TTC549 (cell line): ENCODE measurements around the gene HSD17B14.
"Not testable (repeated sequence)": the region's sequence is repeated elsewhere in the genome, so short reads cannot be mapped to it uniquely, and the experiment has no call there.

Experiments
- FAIRE-seq: peaks from 2 replicates; lab custom pipeline; 2012; peaks lifted over from hg19 to GRCh38; lab: Jason Lieb, UNC

The HSD17B14 gene

GRCh38 chr19:48867123-48867745 is 30.9 kb upstream of the HSD17B14 start:
- no peak for FAIRE-seq

GRCh38 chr19:48866692-48867091 is 30.4 kb upstream of the HSD17B14 start:
- FAIRE-seq = no peak

- no peak for FAIRE-seq
Observed at GRCh38 chr19:48862827-48863226, 26.5 kb upstream of the HSD17B14 start.

GRCh38 chr19:48861313-48861712 is 25.0 kb upstream of the HSD17B14 start:
- FAIRE-seq = no peak

GRCh38 chr19:48859711-48860572 is 23.7 kb upstream of the HSD17B14 start:
- FAIRE-seq = no peak

GRCh38 chr19:48858984-48859710 is 22.9 kb upstream of the HSD17B14 start:
- no peak for FAIRE-seq

GRCh38 chr19:48856921-48857320 is 20.6 kb upstream of the HSD17B14 start:
- FAIRE-seq = no peak

GRCh38 chr19:48854103-48854502 is 17.8 kb upstream of the HSD17B14 start:
- FAIRE-seq = no peak

GRCh38 chr19:48853483-48853882 is 17.2 kb upstream of the HSD17B14 start:
- FAIRE-seq = no peak

GRCh38 chr19:48852292-48852691 is 16.0 kb upstream of the HSD17B14 start:
- no peak for FAIRE-seq

GRCh38 chr19:48846659-48847058 is 10.4 kb upstream of the HSD17B14 start:
- not testable (repeated sequence) for FAIRE-seq

- FAIRE-seq = no peak
Observed at GRCh38 chr19:48845384-48845783, 9.1 kb upstream of the HSD17B14 start.

GRCh38 chr19:48844472-48844871 is 8.2 kb upstream of the HSD17B14 start:
- no peak for FAIRE-seq

- no peak for FAIRE-seq
Observed at GRCh38 chr19:48842789-48843162, 6.5 kb upstream of the HSD17B14 start.

- FAIRE-seq = no peak
Observed at GRCh38 chr19:48841571-48841970, 5.3 kb upstream of the HSD17B14 start.

GRCh38 chr19:48841047-48841446 is 4.8 kb upstream of the HSD17B14 start:
- FAIRE-seq = no peak

GRCh38 chr19:48837687-48838086 is 1.4 kb upstream of the HSD17B14 start:
- FAIRE-seq = no peak

GRCh38 chr19:48837051-48837524 is 797 bp upstream of the HSD17B14 start:
- FAIRE-seq = no peak

- no peak for FAIRE-seq
Observed at GRCh38 chr19:48835734-48836088, 580 bp downstream of the HSD17B14 start.

GRCh38 chr19:48833977-48834376 is 2.3 kb downstream of the HSD17B14 start:
- no peak for FAIRE-seq

- no peak for FAIRE-seq
Observed at GRCh38 chr19:48833049-48833448, 3.2 kb downstream of the HSD17B14 start.

GRCh38 chr19:48830965-48831364 is 5.3 kb downstream of the HSD17B14 start:
- no peak for FAIRE-seq

GRCh38 chr19:48830088-48830487 is 6.2 kb downstream of the HSD17B14 start:
- FAIRE-seq = no peak
